Right lobe of liver (tissue), 4 donors: ENCODE measurements around the gene AFDN.

Source experiments
- CTCF ChIP-seq, 4 donors: fragments of 200-600 bp in 3 of 4; fragments of 450-650 bp in 1 of 4; IDR thresholded peaks; one replicate each; pipeline versions ENCODE4 v1.5.1 to v1.8.0; 2016 to 2022; ENCODE audit warnings: antibody characterized with exemption in 4 of 4, mild to moderate bottlenecking in 2 of 4
- POLR2A ChIP-seq: fragments of 450-650 bp; IDR thresholded peaks from one replicate; pipeline ENCODE4 v1.6.1; 2017; ENCODE audit warnings: antibody characterized with exemption, mild to moderate bottlenecking
- donor health status: DM: no; HTN: no; CAD: no.
- donor health status: DM: no; HTN: no; CAD: no.
- donor health status: DM: no; HTN: yes; CAD: no.

GRCh38 chr6:167778497-167779128, 48.1 kb upstream of the AFDN start:
- TF ChIP-seq CTCF (IDR thresholded peaks at IDR 0.05) (no peak), POLR2A (no peak)
